ENCODE results near the gene SHH.

- no peak for TF ChIP-seq CTCF (conservative IDR thresholded peaks at IDR 0.05)
- no peak for TF ChIP-seq ZFX (IDR thresholded peaks at IDR 0.05)
Measured at GRCh38 chr7:155819186-155819585, 6.9 kb upstream of the SHH start.

Data from C4-2B (cell line).